ENCODE measurements around the gene AACS.
"Not testable (repeated sequence)": the region's sequence is repeated elsewhere in the genome, so short reads cannot be mapped to it uniquely, and the experiment has no call there.

The AACS gene

DNA sequence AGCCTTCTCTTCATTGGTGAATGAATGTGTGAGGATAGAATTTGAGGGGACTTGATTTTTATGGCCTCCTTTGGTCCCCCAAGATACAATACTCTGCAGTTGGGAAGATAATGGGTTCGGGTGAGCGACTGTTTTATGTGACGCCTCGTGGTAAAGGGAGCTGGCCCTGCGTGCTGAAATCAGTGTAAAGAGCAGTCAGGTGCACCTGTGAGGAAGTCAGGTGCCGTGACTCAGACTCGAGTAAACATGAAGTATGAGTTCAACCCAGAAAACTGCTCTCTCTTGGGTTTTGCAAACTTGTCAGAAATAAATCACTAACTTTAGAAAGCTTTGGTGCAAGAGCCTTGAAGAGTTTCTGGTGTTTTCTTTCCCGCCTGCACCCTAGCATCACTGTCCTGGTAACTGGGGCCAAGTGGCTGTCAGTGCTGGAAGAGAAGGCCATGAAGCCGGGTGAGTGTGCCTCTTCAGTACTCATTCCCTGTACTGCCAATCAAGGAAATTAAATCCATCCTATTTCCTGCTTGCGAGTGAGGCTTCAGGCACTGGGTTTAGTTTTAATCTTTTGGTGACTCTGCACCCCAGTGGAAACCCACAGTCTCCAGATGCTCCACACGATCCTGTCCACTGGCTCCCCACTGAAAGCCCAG lies 59.2 kb downstream of the AACS start:
- no peak for DNase-seq
- no peak for ATAC-seq

DNA sequence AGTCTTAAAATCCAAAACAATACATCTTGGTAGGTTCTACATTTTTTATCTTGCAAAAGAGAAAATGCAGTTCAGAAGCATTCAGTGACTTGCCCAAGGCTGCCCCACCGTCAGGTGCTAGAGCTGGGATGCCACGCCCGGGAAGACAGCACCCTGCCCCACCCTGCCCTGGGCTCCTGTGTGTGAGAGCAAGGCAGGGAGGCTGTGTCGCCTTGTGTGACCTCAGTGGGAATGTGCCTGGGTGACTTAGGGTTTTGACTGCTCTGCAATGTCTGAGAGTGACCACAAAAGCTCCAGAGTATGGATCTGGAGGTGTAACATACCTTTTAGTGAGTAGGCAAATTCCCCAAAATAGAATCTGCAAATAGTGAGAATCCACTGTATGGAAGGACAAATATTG lies 60.0 kb downstream of the AACS start:
- ATAC-seq: no peak

DNA sequence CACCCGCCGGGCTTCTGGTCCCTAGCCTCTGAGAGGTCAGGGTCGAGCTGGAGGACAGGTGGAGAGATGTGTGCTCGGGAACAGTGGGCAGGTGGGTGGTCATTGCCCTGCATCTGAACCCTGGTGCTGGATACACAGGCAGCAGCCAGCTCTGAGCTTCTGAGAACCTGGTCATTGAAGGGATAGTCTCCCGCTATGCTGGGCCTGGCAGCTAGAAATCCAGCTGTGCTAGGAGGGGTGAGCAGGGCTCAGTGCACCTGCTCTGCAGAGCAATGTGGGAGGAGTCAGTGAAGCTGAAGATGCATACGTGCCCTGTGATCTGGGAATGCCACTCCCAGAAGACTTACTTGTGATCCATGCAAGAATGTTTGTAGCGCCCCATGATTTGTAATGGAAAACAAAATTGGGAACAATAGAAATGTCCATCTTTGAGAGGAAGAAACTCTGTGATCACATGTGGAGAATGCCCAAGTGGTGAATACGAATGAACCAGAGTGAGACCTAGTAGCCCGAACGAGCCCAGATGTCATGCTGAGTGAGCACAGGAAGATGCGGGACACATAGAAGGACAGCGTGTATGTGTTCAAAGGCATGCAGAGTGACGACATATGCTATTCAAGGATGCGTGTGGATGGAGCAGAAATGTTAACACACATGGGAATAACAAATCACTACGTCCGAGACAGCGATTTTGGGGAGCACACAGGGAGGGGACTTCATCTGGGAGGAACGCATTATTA lies 63.4 kb downstream of the AACS start:
- ATAC-seq (no peak), DNase-seq (no peak)

More for the DNA sequence above, 60.0 kb downstream of the AACS start:
- no peak for DNase-seq

DNA sequence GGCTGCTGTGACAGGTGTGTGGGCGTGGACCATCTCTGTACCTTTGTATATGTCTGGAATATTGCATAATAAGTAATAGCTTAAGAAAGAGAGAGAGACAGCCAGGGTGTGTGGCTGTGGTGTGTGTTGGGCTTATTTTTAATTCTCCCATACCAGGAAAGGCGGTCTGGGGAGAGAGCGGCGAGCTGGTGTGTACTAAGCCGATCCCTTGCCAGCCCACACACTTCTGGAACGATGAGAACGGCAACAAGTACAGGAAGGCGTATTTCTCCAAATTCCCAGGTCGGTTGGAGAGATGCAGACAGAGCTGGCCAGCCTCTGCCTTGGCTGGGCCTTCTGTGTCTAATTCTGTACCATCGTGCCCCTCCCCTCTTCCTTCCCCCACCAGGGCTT lies 63.9 kb downstream of the AACS start:
- DNase-seq: no peak
- ATAC-seq: no peak

DNA sequence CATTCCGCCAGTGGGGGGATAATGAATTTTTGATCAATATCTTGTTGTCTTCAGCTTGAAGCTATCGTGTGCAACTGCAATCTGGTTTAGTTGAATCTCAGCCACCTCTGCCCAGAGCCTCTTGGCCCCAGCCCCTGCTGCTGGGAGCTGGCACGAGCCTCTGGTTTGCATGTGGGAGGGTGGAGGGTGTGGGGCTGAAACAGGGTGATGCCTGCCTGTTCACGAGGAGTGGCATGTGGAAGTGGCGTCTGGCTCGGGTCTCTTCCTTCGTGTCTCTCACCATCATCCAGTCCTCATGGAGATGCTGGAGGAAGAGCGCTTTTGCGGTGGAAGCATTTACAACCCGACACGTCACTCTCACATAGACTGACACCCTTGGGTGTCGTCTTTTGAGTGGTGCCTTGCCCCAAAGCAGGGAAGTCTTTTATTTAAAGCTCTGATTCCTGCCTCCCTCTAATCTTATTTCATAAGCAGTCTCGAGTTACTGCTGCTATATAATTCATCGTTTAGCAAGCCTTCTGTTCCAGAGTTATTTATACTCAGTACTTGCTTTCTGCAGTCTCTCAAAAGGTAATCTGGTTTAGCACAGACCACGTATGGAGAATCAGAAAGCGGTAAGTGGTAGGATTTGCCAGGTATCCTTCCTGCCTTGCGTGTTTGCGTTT lies 64.5 kb downstream of the AACS start:
- DNase-seq (no peak), ATAC-seq (no peak)

DNA sequence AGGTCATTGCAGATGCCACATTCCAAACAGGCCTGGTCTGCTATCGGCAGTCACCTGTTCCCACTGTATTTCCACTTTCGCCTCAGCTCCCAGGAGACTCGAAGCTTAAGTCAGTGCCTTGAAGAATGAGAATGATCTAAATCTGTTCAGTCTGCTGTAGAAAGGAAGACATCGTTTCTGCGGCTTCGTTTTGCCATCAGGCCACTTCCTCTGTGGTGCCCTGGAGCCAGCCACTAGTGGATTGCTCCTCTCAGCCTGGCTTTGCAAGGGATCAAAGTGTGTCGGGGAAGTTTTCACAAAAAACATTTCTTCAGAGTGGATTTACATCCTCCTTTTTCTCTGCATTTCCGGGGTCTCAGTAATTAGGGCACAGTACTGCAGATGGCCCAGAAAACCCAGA lies 66.7 kb downstream of the AACS start:
- ATAC-seq (no peak), DNase-seq (no peak)

DNA sequence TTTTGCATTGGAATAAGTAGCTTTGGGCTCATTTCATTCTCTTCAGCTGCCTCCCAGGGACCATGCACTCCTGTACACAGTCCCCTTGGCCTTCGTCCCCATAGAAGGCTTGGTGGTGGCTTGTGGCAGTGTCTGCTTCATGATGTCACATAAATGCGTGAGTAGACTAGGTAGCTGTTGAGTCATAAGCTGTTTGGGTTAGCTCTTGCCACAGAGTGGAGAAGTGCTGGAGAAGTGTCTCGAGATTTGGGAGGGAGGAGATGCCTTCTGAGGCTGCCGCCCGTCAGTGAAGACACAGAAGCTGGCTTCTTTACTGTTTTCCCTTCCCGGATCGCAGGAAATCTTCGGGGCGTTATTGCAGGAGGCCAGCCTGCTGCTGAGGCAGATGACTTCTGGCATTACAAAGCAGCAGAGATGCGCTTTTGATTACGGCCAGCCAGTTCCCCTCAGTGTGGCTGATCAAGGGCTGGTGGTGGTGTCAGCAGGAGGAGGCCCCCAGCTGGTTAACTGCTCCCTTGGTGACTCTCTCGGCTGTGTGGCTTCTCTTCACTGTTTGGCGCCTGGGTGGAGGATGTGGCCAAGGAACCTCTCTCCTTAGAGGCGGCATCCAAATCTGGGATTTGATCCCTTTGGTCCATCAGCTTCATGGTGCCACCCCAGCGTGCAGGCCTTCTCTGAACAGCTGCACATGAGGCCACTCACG lies 67.6 kb downstream of the AACS start:
- DNase-seq: no peak
- ATAC-seq: no peak

DNA sequence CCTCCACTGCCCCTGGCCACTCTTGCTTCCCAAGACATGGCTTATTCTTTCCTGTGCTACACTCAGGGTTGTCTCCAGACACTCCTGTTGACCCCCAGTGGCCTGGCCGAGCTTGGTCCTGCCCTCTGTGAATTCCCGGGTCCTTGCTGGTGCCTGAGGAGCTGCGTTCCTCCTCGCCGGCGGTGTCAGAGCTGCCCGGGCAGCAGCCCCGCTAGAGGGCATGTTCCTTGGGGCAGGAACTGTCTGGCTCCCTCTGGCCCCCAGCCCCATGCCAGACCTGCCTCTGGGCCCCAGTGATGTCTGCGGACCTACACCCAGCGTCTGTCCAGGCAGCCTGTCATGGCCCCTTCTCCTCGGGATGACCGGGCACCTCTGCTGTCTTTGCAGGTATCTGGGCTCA lies 68.4 kb downstream of the AACS start:
- DNase-seq (no peak), ATAC-seq (no peak)

DNA sequence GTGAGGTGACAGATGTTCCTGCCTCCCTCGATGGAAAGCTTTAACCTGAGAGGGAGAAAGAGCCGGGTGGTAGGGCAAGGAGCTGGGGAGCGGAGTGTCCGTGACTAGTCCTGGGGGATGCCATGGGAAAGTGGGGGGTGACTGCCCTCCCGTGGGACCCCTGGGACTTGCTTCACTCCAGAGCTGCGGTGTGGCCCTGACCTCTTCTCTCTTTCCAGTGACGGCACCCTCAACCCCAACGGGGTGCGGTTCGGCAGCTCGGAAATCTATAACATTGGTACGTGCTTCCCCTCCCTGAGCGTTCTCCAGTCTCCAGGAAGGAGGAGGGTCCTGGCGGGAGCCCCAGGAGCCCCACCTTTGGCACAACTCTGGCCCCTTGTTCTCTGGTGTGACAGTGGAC lies 69.3 kb downstream of the AACS start:
- no peak for DNase-seq
- ATAC-seq: no peak

DNA sequence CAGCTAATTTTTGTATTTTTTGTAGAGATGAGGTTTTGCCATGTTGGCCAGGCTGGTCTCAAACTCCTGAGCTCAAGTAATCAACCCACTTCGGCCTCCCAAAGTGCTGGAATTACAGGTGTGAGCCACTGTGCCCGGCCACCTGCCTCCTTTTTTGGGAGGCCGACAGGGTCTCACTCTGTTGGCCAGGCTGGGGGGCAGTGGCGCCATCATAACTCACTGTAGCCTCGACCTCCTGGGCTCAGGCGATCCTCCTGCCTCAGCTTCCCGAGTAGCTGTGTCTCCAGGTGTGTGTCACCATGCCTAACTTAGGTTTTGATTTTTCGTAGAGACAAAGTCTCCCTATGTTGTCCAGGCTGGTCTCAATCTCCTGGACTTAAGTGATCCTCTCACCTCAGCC lies 70.7 kb downstream of the AACS start:
- no peak for DNase-seq

DNA sequence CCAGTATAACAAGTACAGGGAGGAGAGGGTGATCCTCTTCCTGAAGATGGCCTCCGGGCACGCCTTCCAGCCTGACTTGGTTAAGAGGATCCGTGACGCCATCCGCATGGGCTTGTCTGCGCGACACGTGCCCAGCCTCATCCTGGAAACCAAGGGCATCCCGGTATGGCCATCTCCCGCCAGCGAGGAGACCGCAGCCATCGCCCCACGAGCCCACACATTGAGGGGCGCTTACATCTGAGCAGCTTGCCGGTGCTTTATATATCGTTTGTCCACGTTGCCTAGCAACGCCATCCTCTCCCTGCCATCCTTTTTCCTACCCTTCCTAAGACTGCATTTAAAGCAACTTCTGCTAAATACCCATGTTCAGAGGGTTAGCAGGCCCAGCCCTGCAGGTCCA lies 71.5 kb downstream of the AACS start:
- no peak for DNase-seq
- no peak for ATAC-seq

More for the DNA sequence above, 70.7 kb downstream of the AACS start:
- ATAC-seq: no peak

DNA sequence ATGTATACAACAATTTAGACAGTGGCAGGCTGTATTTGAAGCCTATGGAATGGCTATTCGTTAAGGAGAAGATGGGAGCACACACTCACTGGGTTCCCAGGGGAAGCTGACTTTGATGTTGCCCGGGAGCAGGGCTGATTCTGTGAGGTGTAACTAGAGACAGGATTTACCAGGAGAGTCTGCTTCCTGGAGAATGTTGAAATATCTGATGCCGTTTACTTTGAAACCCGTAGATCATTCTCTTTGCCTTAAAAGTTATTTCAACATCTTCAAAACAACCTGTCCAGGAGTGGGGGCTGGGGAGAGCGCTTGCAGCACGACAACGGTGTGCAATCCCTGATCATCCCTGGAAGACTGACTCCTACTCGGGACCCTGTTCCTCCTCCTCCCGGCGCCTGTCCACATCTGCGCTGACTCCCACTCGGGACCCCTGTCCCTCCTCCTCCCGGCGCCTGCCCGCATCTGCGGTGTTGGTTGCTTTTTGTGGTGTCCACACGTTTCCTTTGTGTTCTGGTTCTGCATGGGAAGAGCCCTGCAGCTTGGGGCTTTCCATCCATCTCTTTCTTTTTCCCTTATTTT lies 72.6 kb downstream of the AACS start:
- ATAC-seq (no peak), DNase-seq (no peak)

DNA sequence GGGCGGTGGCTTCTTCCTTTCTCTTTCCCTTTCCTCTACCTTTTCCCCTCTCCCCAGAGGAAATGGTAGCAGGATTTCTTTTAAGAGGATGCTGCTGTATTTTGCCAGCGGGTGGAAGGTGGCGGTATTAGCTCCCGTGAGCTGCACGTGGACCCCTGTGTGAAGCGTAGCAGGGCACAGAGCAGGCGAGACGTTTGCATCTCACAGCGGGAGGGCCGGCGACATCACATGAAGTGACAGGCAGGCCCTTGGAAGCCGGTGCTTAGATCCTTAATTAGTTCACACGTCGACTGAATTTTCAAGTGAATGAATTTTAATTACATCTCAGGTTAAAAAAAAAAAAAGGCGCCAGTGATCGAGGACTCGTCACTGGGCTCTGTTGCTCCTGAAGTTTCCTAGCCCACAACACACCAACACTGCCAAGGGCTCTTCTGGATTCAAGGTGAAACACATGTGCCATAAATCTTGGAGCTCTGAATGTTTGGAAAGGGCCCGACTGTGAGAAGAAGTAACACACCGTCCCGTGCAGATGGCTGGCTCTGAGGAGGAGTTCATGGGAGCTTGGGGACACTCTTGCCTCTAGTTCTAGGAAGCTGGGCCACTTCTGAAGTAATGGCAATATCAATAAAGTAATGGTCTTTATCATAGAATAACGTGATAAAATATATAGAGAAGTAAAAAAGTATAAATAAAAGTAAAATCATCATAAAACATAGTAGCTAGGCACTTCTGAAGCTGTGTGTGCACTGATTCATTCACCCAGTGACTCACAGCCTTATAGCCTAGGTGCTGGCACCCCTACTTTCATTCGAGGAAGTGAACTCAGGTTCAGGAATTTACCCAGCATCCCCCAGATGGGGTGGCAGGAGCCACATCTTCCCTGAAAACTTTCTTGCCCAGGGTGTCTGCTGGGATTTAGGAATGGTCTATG lies 75.3 kb downstream of the AACS start:
- DNase-seq: no peak
- ATAC-seq: no peak

DNA sequence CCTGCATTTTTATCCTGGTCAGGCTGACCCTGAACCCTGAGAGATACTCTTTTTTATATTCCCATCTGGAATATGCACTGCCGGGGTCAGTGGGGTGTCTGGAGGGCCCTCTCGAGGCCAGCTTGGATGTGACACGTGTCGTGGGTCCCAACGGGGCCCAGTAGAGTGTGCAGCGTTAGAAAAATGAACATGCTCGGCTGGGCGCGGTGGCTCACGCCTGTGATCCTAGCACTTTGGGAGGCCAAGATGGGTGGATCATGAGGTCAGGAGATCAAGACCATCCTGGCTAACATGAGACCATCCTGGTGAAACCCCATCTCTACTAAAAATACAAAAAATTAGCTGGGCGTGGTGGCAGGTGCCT lies 76.0 kb downstream of the AACS start:
- DNase-seq, ATAC-seq: not testable (repeated sequence)

DNA sequence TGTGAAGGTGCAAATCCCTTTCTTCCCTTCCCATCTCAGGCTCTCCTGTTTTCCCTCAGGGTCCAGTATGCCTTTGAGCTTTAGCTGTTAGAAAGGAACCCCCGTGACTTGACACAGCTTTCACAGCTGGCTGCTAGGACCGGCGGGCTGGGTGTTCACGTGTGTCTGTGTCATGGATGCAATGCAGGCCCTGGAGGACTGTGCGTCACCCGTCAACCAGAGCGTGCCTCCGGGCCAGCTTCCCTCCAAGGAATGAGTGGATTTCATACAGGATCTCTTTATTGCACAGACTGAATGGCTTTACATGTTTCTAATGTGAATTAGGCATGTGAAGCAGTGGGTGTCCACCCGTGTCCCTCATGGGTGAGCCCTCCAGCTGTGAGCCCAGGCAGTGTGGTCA lies 77.4 kb downstream of the AACS start:
- ATAC-seq: no peak
- DNase-seq: no peak

DNA sequence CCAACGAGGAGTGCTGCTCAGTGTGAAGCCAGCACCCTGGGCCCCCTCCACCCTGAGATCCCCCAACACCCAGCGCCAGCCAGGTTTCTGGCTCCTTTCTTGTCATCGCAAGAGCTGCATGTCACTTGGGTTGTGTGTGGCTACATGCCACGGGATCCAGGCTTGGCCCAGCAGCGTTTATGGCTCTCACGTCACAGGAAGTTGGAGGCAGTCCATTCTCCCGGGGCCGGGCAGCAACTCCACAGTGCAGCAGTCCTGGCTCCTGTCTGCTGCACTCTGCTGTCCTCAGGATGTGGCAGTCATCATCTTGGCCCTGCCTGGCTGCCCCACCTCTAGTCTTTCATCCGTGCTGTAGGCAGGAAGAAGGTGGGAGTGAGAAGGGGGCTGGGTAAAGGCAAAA lies 78.3 kb downstream of the AACS start:
- ATAC-seq (no peak), DNase-seq (no peak)

DNA sequence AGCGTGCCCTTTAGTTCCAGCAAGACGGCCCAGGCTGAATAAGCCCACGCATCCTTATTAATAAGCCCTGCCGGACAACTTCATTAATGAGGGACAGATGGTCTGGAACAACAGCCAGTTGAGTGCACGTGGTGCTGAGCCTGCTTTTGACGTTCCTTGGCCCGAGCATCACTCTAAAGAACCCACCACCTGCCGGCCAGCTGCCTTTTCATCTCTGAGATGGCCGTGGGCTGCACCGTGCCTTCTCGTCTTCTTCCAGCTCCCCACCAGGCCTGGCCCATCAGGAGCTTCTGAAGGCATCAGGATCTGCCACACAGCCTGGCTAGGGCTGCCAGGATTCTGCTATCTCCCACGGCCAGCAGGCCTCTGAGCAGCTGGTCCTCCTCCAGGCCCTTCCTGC lies 80.0 kb downstream of the AACS start:
- DNase-seq (no peak), ATAC-seq (no peak)

DNA sequence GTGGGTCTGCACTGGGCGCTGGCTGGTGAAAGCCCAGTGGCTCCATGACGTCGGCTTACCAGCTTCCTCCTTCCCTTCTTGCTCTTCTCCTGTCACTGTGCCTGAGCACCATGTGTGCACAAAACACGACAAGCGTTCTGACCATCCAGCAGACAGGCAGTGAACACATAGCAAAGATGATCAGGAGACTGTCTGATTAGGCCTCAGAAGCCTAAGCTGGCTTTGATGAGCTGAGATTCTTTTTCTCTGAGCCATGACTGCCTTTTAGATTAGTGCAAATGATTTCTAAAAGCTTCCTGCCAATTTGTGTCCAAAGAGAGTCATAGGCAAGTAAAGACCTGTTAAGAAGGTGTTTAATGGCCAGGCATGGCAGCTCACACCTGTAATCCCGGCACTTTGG lies 83.1 kb downstream of the AACS start:
- ATAC-seq (no peak), DNase-seq (no peak)

DNA sequence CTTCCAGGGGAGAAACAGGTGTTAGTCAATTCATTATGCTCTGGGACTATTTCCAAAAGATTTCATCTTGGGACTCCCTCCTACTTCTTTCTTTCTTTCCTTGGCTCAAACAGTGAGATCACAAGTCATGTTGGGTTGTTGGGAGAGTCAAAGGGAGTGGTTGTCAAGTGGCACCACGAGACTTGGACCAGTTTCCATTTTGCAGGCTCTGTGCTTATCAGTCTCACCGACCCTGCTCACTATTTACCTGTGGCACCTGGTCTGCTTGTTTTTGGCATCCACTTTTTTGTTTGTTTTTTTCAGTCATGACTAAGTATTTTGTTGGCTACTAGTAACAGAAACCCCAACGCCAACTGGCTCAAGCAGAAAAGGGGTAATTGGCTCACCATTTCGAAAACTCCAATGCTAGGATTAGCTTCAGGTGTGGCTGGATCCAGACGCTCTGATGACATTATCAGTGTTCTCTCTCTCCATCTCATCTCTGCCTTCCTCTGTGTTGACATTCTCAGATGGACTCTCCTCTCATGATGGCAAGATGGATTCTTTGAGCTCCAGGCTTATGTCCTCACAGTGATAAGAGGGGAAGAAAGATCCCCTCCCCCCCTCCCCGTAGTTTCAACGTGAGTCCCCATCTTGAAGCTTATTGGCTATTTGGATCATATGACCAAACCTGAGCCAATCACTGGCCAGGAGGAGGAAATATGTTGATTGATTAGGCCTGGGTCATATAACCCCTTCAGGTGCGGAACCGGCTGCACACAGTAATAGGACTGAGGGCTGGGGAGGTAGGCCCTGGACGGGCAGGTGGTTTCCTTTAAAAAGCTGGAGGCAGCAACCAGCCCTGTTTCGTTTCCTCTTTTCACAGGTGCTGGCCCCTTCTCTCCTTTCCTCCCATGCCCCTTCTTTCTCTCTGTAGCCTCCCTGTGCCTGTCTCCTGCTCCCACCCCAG lies 84.2 kb downstream of the AACS start:
- no peak for DNase-seq
- ATAC-seq: no peak

DNA sequence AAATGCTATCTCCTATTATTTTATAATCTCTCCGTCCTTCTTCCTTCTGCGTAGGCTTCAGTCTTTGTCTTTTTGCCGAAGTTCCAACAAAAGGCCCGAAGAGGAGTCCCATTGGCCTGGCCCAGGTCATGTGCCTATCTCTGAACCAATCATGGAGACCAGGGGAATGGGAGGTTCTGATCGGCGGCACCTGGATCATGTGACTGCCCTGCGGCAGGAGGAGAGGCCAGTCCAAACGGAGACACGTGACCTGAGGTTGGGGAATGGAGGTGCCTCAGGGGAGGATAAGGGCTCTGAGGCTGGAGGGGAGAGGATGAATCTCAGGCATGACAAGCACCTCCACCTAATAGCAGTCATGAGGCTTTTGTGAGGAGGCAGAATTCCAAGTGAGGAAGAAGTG lies 86.0 kb downstream of the AACS start:
- ATAC-seq: no peak
- no peak for DNase-seq

Measured in stimulated activated naive CD8-positive, alpha-beta T cell treated with anti-CD3 and anti-CD28 coated beads, Interleukin-15, Interleukin-2, amounts not matched to agents 100 U/mL and 50 U/mL, for 24 hours (primary cell).